Epidermal melanocyte (primary cell): ENCODE data around the gene ISOC2.
A peak's percentile ranks its signal among the peaks of the same experiment; 100 is the strongest.
"Not testable (repeated sequence)": the region's sequence is repeated elsewhere in the genome, so short reads cannot be mapped to it uniquely, and the experiment has no call there.

Experiments
- DNase-seq: peaks from one replicate; pipeline ENCODE4 v3.0.0; 2011; ENCODE audit warnings: low spot score; ENCODE audit not compliant: insufficient read length

The ISOC2 gene

GRCh38 chr19:55460670-55461258 is 678 bp downstream of the ISOC2 start:
- peak; percentile 74 for DNase-seq

- DNase-seq: no peak
Measured at GRCh38 chr19:55459950-55460657, 1.3 kb downstream of the ISOC2 start.

- DNase-seq: no peak
Measured at GRCh38 chr19:55459551-55459949, 1.9 kb downstream of the ISOC2 start.

GRCh38 chr19:55457683-55458457 is 3.6 kb downstream of the ISOC2 start:
- DNase-seq: no peak

- DNase-seq: no peak
Measured at GRCh38 chr19:55456347-55456746, 5.1 kb downstream of the ISOC2 start.

GRCh38 chr19:55455576-55456235 is 5.7 kb downstream of the ISOC2 start:
- DNase-seq: no peak

GRCh38 chr19:55454787-55455243 is 6.6 kb downstream of the ISOC2 start:
- DNase-seq: peak; percentile 78

- DNase-seq: no peak
Measured at GRCh38 chr19:55453511-55454260, 7.8 kb downstream of the ISOC2 start.

GRCh38 chr19:55452749-55453346 is 8.6 kb downstream of the ISOC2 start:
- peak; percentile 93 for DNase-seq

- no peak for DNase-seq
Measured at GRCh38 chr19:55451965-55452748, 9.3 kb downstream of the ISOC2 start.

- no peak for DNase-seq
Measured at GRCh38 chr19:55451163-55451964, 10.1 kb downstream of the ISOC2 start.

- DNase-seq: no peak
Measured at GRCh38 chr19:55449469-55449868, 12.0 kb downstream of the ISOC2 start.

- not testable (repeated sequence) for DNase-seq
Measured at GRCh38 chr19:55448175-55448490, 13.3 kb downstream of the ISOC2 start.

- peak; percentile 92 for DNase-seq
Measured at GRCh38 chr19:55447421-55448174, 13.8 kb downstream of the ISOC2 start.

- DNase-seq: peak; percentile 11
Measured at GRCh38 chr19:55446060-55446459, 15.4 kb downstream of the ISOC2 start.

- DNase-seq: peak; percentile 16
Measured at GRCh38 chr19:55444646-55445045, 16.8 kb downstream of the ISOC2 start.

- DNase-seq: peak; percentile 19
Measured at GRCh38 chr19:55443824-55444480, 17.5 kb downstream of the ISOC2 start.
